Measurements from ENCODE around the gene SYNPR. TPM values are rescaled to one million over a fixed set of nuclear protein-coding genes. Genes with fewer than 3 reads are reported as not detected.

Gene SYNPR
- total and polyA plus RNA-seq, 2 donors = 0.09 to 0.18 TPM

GRCh38 chr3:63584681-63585080, 306.6 kb downstream of the SYNPR start:
- no peaks in the 10 kb centered on the region for H3K4me1 ChIP-seq (ENCODE audit: control insufficient read depth in 2 of 2, insufficient read depth in 2 of 2, low read length in 2 of 2)
- H3K27me3 ChIP-seq (ENCODE audit: control insufficient read depth in 2 of 2, insufficient read depth in 1 of 2, low read length in 1 of 2) = no peaks in the 10 kb centered on the region
- no peaks in the 10 kb centered on the region for H3K36me3 ChIP-seq (ENCODE audit: control insufficient read depth in 2 of 2, insufficient read depth in 2 of 2, low read length in 1 of 2)
- 97% methylated on average over 1 of the region's 1 CpG for WGBS
- no peak for DNase-seq (ENCODE audit: low read depth in 6 of 9, low spot score in 9 of 9)
- H3K4me3 ChIP-seq (ENCODE audit: low read length in 2 of 2) = no peak overlapping the region
- no peaks in the 10 kb centered on the region for H3K9me3 ChIP-seq (ENCODE audit: control insufficient read depth in 2 of 2, insufficient read depth in 1 of 2, low read length in 1 of 2)
- H3K27ac ChIP-seq (ENCODE audit: low read depth in 1 of 2, low read length in 1 of 2) = no peak overlapping the region

DNA sequence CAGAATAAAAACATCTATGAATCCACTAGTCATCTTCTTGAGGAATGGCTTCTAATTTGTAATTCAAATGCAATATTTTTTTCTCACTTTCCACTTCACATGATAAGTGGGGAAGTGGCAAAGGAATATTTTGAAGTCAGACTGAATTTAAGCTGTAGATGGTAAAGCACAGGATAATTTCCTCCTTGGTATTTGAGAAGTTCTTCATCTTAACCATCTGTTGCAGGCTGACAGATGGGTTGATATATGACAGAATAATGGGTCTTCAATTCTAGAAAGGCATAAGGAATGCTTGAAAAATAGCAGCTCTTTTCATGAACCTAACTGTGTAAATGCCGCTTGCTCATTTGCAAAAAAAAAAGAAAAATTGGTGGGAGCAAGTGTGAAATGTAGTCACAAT, 307.8 kb downstream of the SYNPR start:
- no peak for DNase-seq (ENCODE audit: low read depth in 6 of 9, low spot score in 9 of 9)
- H3K4me3 ChIP-seq (ENCODE audit: low read length in 2 of 2) = no peak overlapping the region
- H3K36me3 ChIP-seq (ENCODE audit: control insufficient read depth in 2 of 2, insufficient read depth in 2 of 2, low read length in 1 of 2) = no peaks in the 10 kb centered on the region
- H3K9me3 ChIP-seq (ENCODE audit: control insufficient read depth in 2 of 2, insufficient read depth in 1 of 2, low read length in 1 of 2) = no peaks in the 10 kb centered on the region
- no peak overlapping the region for H3K27ac ChIP-seq (ENCODE audit: low read depth in 1 of 2, low read length in 1 of 2)
- 95% methylated on average over 1 of the region's 1 CpG for WGBS
- H3K27me3 ChIP-seq (ENCODE audit: control insufficient read depth in 2 of 2, insufficient read depth in 1 of 2, low read length in 1 of 2) = no peaks in the 10 kb centered on the region
- H3K4me1 ChIP-seq (ENCODE audit: control insufficient read depth in 2 of 2, insufficient read depth in 2 of 2, low read length in 2 of 2) = no peaks in the 10 kb centered on the region

DNA sequence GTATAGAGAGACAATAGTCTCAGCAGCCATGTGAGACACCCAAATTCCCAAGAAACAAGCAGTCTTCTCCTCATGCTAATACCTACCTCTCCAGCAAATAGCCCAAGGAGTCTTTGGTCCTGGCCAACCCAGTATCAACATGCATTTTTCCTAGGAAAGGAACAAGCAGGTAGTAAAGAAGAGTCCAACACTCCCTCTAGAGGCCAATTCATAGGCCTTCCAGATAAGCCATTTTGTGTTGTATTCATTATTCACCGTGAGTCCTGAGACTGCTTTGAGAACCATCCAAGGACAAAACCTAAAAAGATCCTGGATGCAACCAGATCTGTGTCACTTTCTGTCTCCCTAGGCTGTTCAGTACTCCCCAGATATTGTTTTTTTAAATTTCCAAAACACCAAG, 310.8 kb downstream of the SYNPR start:
- H3K27ac ChIP-seq (ENCODE audit: low read depth in 1 of 2, low read length in 1 of 2) = no peak overlapping the region
- no peaks in the 10 kb centered on the region for H3K9me3 ChIP-seq (ENCODE audit: control insufficient read depth in 2 of 2, insufficient read depth in 1 of 2, low read length in 1 of 2)
- no peaks in the 10 kb centered on the region for H3K36me3 ChIP-seq (ENCODE audit: control insufficient read depth in 2 of 2, insufficient read depth in 2 of 2, low read length in 1 of 2)
- no peak for DNase-seq (ENCODE audit: low read depth in 6 of 9, low spot score in 9 of 9)
- H3K4me1 ChIP-seq (ENCODE audit: control insufficient read depth in 2 of 2, insufficient read depth in 2 of 2, low read length in 2 of 2) = no peaks in the 10 kb centered on the region
- 94% methylated on average over 1 of the region's 1 CpG for WGBS
- H3K27me3 ChIP-seq (ENCODE audit: control insufficient read depth in 2 of 2, insufficient read depth in 1 of 2, low read length in 1 of 2) = no peaks in the 10 kb centered on the region
- no peak overlapping the region for H3K4me3 ChIP-seq (ENCODE audit: low read length in 2 of 2)

DNA sequence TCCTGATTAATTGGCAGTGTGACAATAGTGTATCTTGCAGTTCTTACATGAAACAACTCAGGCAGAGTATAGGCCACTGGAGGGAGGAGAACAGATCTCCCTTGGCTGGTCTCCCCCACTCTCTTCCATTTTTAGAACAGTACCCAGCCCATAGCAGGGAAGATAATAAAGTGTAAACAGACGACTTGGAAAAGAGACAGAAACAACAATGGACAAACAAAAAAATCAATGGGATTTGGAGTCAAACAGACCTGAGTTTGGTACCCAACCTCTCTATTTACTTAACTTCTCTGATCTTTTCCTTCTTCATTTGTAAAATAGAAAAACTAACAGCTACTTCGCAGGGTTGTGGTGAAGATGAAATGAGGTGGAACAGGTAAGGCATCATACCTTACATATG, 315.7 kb downstream of the SYNPR start:
- H3K4me3 ChIP-seq (ENCODE audit: low read length in 2 of 2) = no peak overlapping the region
- H3K27me3 ChIP-seq (ENCODE audit: control insufficient read depth in 2 of 2, insufficient read depth in 1 of 2, low read length in 1 of 2) = no peaks in the 10 kb centered on the region
- no peak overlapping the region for H3K27ac ChIP-seq (ENCODE audit: low read depth in 1 of 2, low read length in 1 of 2)
- 81% methylated on average over 2 of the region's 2 CpGs for WGBS
- no peaks in the 10 kb centered on the region for H3K4me1 ChIP-seq (ENCODE audit: control insufficient read depth in 2 of 2, insufficient read depth in 2 of 2, low read length in 2 of 2)
- DNase-seq (ENCODE audit: low read depth in 6 of 9, low spot score in 9 of 9) = no peak
- no peaks in the 10 kb centered on the region for H3K36me3 ChIP-seq (ENCODE audit: control insufficient read depth in 2 of 2, insufficient read depth in 2 of 2, low read length in 1 of 2)
- no peaks in the 10 kb centered on the region for H3K9me3 ChIP-seq (ENCODE audit: control insufficient read depth in 2 of 2, insufficient read depth in 1 of 2, low read length in 1 of 2)

DNA sequence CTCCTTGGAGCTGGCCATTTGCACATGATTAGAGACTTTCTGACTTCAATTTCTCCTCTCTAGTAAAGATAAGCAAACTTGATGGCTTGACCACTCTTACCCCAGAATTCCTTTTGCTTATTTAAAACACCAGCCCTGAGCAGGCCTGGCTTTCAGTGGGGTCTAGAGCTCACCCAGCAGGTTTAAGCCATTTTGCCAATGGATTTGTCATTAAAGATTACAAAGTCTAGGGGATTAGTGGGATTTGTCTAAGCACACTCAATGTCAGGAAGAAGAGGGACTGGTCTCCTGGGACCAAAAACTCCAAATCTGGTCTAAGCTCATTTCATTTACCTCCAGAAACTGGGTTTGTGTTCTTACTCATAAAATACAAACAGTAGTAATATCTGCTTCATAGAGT, 317.1 kb downstream of the SYNPR start:
- no peaks in the 10 kb centered on the region for H3K4me1 ChIP-seq (ENCODE audit: control insufficient read depth in 2 of 2, insufficient read depth in 2 of 2, low read length in 2 of 2)
- H3K27ac ChIP-seq (ENCODE audit: low read depth in 1 of 2, low read length in 1 of 2) = no peak overlapping the region
- DNase-seq (ENCODE audit: low read depth in 6 of 9, low spot score in 9 of 9) = no peak
- H3K9me3 ChIP-seq (ENCODE audit: control insufficient read depth in 2 of 2, insufficient read depth in 1 of 2, low read length in 1 of 2) = no peaks in the 10 kb centered on the region
- H3K4me3 ChIP-seq (ENCODE audit: low read length in 2 of 2) = no peak overlapping the region
- no peaks in the 10 kb centered on the region for H3K27me3 ChIP-seq (ENCODE audit: control insufficient read depth in 2 of 2, insufficient read depth in 1 of 2, low read length in 1 of 2)
- H3K36me3 ChIP-seq (ENCODE audit: control insufficient read depth in 2 of 2, insufficient read depth in 2 of 2, low read length in 1 of 2) = no peaks in the 10 kb centered on the region

DNA sequence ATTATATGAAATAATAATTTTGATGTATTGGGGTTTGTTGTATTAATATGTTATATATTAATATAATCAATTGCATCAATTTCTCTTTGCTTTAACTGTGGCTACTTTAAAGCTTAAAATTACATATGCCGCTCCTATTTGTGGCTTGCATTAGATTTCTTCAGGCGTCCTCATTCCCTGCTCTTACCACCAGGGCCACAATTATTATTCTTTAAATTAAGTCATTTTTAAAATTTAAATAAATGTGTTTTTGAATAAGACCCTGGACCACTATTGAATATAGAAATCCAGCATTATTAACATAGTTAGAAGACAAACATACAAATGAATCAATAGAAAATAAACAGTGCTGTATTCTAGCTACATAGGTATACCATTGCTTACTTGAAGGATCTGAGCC, 318.9 kb downstream of the SYNPR start:
- Histone ChIP-seq H3K9me3 (ENCODE audit: control insufficient read depth in 2 of 2, insufficient read depth in 1 of 2, low read length in 1 of 2) (no peaks in the 10 kb centered on the region), H3K4me1 (ENCODE audit: control insufficient read depth in 2 of 2, insufficient read depth in 2 of 2, low read length in 2 of 2) (no peaks in the 10 kb centered on the region), H3K36me3 (ENCODE audit: control insufficient read depth in 2 of 2, insufficient read depth in 2 of 2, low read length in 1 of 2) (no peaks in the 10 kb centered on the region), H3K27ac (ENCODE audit: low read depth in 1 of 2, low read length in 1 of 2) (no peak overlapping the region), H3K4me3 (ENCODE audit: low read length in 2 of 2) (no peak overlapping the region), H3K27me3 (ENCODE audit: control insufficient read depth in 2 of 2, insufficient read depth in 1 of 2, low read length in 1 of 2) (no peaks in the 10 kb centered on the region)
- WGBS = 67% methylated on average over 2 of the region's 2 CpGs
- DNase-seq (ENCODE audit: low read depth in 6 of 9, low spot score in 9 of 9) = no peak

DNA sequence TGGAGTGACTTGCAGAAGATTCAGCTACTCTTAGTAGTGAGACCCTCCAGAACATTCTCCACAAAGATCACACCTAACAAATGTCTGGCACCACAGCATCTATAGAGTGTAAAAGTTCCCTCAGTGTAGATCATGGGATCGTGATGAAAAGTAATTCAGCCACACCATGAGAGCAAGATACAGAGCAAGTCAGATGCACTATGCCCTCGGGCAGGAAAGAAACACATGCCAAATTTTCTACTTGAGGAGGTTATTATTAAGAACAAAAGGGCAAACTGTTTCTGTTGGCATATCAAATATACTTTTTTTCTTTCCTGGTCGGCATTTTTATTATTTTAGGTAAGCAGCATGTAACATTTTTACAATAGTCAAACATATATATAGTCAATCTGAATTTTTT, 329.6 kb downstream of the SYNPR start:
- H3K4me1 ChIP-seq (ENCODE audit: control insufficient read depth in 2 of 2, insufficient read depth in 2 of 2, low read length in 2 of 2) = no peaks in the 10 kb centered on the region
- 91% methylated on average over 3 of the region's 3 CpGs for WGBS

DNA sequence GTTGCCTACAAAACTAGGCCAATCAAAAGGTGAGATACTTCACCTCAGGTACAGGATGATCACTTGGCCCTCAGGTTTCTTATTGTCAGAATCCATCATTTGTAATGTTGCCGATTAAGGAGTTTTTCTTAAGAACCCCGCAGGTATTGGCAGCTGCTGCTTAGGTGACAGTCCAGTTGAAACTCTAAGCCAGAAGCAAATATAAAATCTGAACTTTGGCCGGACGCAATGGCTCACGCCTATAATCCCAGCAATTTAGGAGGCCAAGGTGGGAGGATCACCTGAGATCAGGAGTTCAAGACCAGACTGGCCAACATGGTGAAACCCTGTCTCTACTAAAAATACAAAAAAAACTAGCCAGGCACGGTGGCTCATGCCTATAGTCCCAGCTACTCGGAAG, 331.3 kb downstream of the SYNPR start:
- Histone ChIP-seq H3K36me3 (ENCODE audit: control insufficient read depth in 2 of 2, insufficient read depth in 2 of 2, low read length in 1 of 2) (no peaks in the 10 kb centered on the region), H3K9me3 (ENCODE audit: control insufficient read depth in 2 of 2, insufficient read depth in 1 of 2, low read length in 1 of 2) (no peaks in the 10 kb centered on the region), H3K4me1 (ENCODE audit: control insufficient read depth in 2 of 2, insufficient read depth in 2 of 2, low read length in 2 of 2) (no peaks in the 10 kb centered on the region), H3K27me3 (ENCODE audit: control insufficient read depth in 2 of 2, insufficient read depth in 1 of 2, low read length in 1 of 2) (no peaks in the 10 kb centered on the region), H3K4me3 (ENCODE audit: low read length in 2 of 2) (no peak overlapping the region), H3K27ac (ENCODE audit: low read depth in 1 of 2, low read length in 1 of 2) (no peak overlapping the region)
- WGBS = 91% methylated on average over 7 of the region's 7 CpGs
- DNase-seq (ENCODE audit: low read depth in 6 of 9, low spot score in 9 of 9) = no peak

More for the DNA sequence above, 329.6 kb downstream of the SYNPR start:
- Histone ChIP-seq H3K9me3 (ENCODE audit: control insufficient read depth in 2 of 2, insufficient read depth in 1 of 2, low read length in 1 of 2) (no peaks in the 10 kb centered on the region), H3K36me3 (ENCODE audit: control insufficient read depth in 2 of 2, insufficient read depth in 2 of 2, low read length in 1 of 2) (no peaks in the 10 kb centered on the region), H3K27ac (ENCODE audit: low read depth in 1 of 2, low read length in 1 of 2) (no peak overlapping the region), H3K27me3 (ENCODE audit: control insufficient read depth in 2 of 2, insufficient read depth in 1 of 2, low read length in 1 of 2) (no peaks in the 10 kb centered on the region), H3K4me3 (ENCODE audit: low read length in 2 of 2) (no peak overlapping the region)
- no peak for DNase-seq (ENCODE audit: low read depth in 6 of 9, low spot score in 9 of 9)

DNA sequence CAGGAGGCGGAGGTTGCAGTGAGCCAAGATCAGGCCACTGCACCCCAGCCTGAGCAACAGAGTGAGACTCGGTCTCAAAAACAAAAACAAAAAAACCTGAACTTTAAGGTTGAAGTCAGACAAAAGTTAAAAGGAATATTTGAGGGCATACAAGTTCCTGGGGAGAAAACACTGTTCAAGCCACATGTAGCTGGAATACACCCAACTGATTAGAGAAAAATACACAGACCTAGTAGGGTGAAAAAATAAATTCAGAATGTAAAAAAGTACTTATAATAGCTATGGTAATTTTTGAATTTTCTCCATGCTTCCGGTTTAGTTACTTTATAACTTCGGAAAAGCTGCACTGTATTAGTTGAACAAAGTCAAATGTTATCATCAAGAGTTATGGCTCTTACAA, 331.7 kb downstream of the SYNPR start:
- Histone ChIP-seq H3K4me1 (ENCODE audit: control insufficient read depth in 2 of 2, insufficient read depth in 2 of 2, low read length in 2 of 2) (no peaks in the 10 kb centered on the region), H3K27ac (ENCODE audit: low read depth in 1 of 2, low read length in 1 of 2) (no peak overlapping the region), H3K9me3 (ENCODE audit: control insufficient read depth in 2 of 2, insufficient read depth in 1 of 2, low read length in 1 of 2) (no peaks in the 10 kb centered on the region), H3K4me3 (ENCODE audit: low read length in 2 of 2) (no peak overlapping the region), H3K27me3 (ENCODE audit: control insufficient read depth in 2 of 2, insufficient read depth in 1 of 2, low read length in 1 of 2) (no peaks in the 10 kb centered on the region), H3K36me3 (ENCODE audit: control insufficient read depth in 2 of 2, insufficient read depth in 2 of 2, low read length in 1 of 2) (no peaks in the 10 kb centered on the region)
- DNase-seq (ENCODE audit: low read depth in 6 of 9, low spot score in 9 of 9) = no peak
- WGBS = 96% methylated on average over 4 of the region's 4 CpGs

DNA sequence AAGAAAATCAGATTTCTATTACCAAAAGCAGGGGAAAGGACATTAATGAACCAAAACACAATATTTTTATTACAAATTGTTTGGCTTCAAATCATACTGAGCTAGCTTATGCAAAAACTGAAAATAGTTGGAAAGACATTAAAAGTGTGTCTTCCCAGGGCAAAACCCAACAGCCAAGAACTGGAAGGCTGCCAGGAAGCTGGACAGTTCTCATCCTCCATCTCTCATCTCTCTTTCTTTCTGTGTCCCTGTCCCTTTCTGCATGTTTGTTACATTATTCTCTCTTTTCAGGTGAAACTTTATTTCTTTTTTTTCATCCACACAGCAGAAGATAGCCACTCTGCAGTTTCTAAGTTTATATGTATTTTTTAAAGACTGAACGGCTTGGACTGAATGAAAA, 333.3 kb downstream of the SYNPR start:
- H3K36me3 ChIP-seq (ENCODE audit: control insufficient read depth in 2 of 2, insufficient read depth in 2 of 2, low read length in 1 of 2) = no peaks in the 10 kb centered on the region
- H3K9me3 ChIP-seq (ENCODE audit: control insufficient read depth in 2 of 2, insufficient read depth in 1 of 2, low read length in 1 of 2) = no peaks in the 10 kb centered on the region
- 94% methylated on average over 1 of the region's 1 CpG for WGBS
- no peaks in the 10 kb centered on the region for H3K27me3 ChIP-seq (ENCODE audit: control insufficient read depth in 2 of 2, insufficient read depth in 1 of 2, low read length in 1 of 2)
- no peak for DNase-seq (ENCODE audit: low read depth in 6 of 9, low spot score in 9 of 9)
- no peaks in the 10 kb centered on the region for H3K4me1 ChIP-seq (ENCODE audit: control insufficient read depth in 2 of 2, insufficient read depth in 2 of 2, low read length in 2 of 2)
- H3K27ac ChIP-seq (ENCODE audit: low read depth in 1 of 2, low read length in 1 of 2) = no peak overlapping the region
- H3K4me3 ChIP-seq (ENCODE audit: low read length in 2 of 2) = no peak overlapping the region

Data from thymus (tissue), 11 donors.